H1 (cell line): ENCODE data around the gene APBA2. TPM values are rescaled to one million over a fixed set of nuclear protein-coding genes. Genes with fewer than 3 reads are reported as not detected.

Source experiments
- CTCF ChIA-PET: fragments of 300-600 bp; sonication (Branson Sonifier 250); formaldehyde crosslinking; loops from one replicate; lab custom pipeline; 2021; ENCODE audit not compliant: partially characterized antibody; lab: Charles Lee
- POLR2A ChIA-PET: fragments of 300-600 bp; sonication (Branson Sonifier 250); formaldehyde crosslinking; loops from one replicate; lab custom pipeline; 2021; ENCODE audit warnings: inconsistent platforms; ENCODE audit not compliant: partially characterized antibody; lab: Charles Lee
- DNase-seq, 2 experiments: peaks; one replicate each; pipeline versions ENCODE4 v3.0.0 to v3.0.0-alpha.2; 2010 to 2022; ENCODE audit warnings: low spot score in 2 of 2, low read depth in 1 of 2, mixed read lengths in 1 of 2
- FAIRE-seq: peaks from 2 replicates; lab custom pipeline; 2011; peaks lifted over from hg19 to GRCh38; lab: Jason Lieb, UNC
- H2AFZ ChIP-seq: 2 replicates; pipeline ENCODE4 v1.8.1; 2012; ENCODE audit warnings: low read length, inconsistent platforms
- H2AK5ac ChIP-seq: 2 replicates; pipeline ENCODE4 v1.6.1; 2013; ENCODE audit warnings: low read depth, low read length
- H2BK120ac ChIP-seq: replicated peaks from 2 replicates; pipeline ENCODE3; 2013; ENCODE audit warnings: low read depth, low read length, inconsistent platforms
- H2BK12ac ChIP-seq: 2 replicates; pipeline ENCODE4 v1.6.1; 2013; ENCODE audit warnings: low read depth, low read length
- H2BK15ac ChIP-seq: 2 replicates; pipeline ENCODE4 v1.6.1; 2013; ENCODE audit warnings: low read length
- H2BK20ac ChIP-seq: 2 replicates; pipeline ENCODE4 v1.6.1; 2013; ENCODE audit warnings: low read length
- H2BK5ac ChIP-seq: 2 replicates; pipeline ENCODE4 v1.6.1; 2013; ENCODE audit warnings: low read depth, low read length
- H3K14ac ChIP-seq: 2 replicates; pipeline ENCODE4 v1.6.1; 2013; ENCODE audit warnings: inconsistent platforms; ENCODE audit not compliant: insufficient read length
- H3K18ac ChIP-seq: 2 replicates; pipeline ENCODE4 v1.6.1; 2013; ENCODE audit warnings: low read length; ENCODE audit errors: extremely low read depth
- H3K23ac ChIP-seq: 2 replicates; pipeline ENCODE4 v1.6.1; 2013; ENCODE audit warnings: inconsistent platforms; ENCODE audit not compliant: insufficient read length
- H3K23me2 ChIP-seq: 2 replicates; pipeline ENCODE4 v1.6.1; 2013; ENCODE audit warnings: low read depth, low read length
- H3K27ac ChIP-seq: 2 replicates; pipeline ENCODE4 v1.6.1; 2011; ENCODE audit warnings: low read depth, low read length, inconsistent platforms
- H3K27me3 ChIP-seq, 4 experiments: replicated peaks in 1 of 4; 1 replicate in 1 of 4; 2 replicates in 3 of 4; pipeline versions ENCODE4 v1.6.1 to v1.8.1; 2011 to 2013; ENCODE audit warnings: low read length in 3 of 4, mild to moderate bottlenecking in 3 of 4, inconsistent platforms in 2 of 4, mixed read lengths in 2 of 4, moderate library complexity in 1 of 4; ENCODE audit not compliant: control insufficient read depth in 3 of 4, insufficient read depth in 3 of 4; ENCODE audit errors: extremely low read depth in 1 of 4
- H3K36me3 ChIP-seq, 4 experiments: 2 replicates each; pipeline versions ENCODE4 v1.6.1 to v1.8.1; 2011 to 2013; ENCODE audit warnings: mild to moderate bottlenecking in 4 of 4, low read length in 3 of 4, moderate library complexity in 2 of 4, control low read depth in 1 of 4, inconsistent platforms in 1 of 4; ENCODE audit not compliant: insufficient read depth in 4 of 4, control insufficient read depth in 2 of 4
- H3K4ac ChIP-seq: replicated peaks from 2 replicates; pipeline ENCODE3; 2013; ENCODE audit warnings: low read length, low read depth, mixed read lengths, inconsistent platforms; ENCODE audit not compliant: insufficient read length
- H3K4me1 ChIP-seq, 4 experiments: replicated peaks in 1 of 4; 1 replicate in 1 of 4; 2 replicates in 3 of 4; pipeline versions ENCODE4 v1.6.1 to v1.8.1; 2011 to 2013; ENCODE audit warnings: low read length in 3 of 4, inconsistent platforms in 2 of 4, mixed read lengths in 1 of 4; ENCODE audit not compliant: insufficient read depth in 4 of 4, control insufficient read depth in 3 of 4
- H3K4me2 ChIP-seq, 2 experiments: 2 replicates each; pipeline versions ENCODE4 v1.6.1 to v1.8.1; 2011 to 2013; ENCODE audit warnings: low read depth in 2 of 2, low read length in 2 of 2, control low read depth in 1 of 2, inconsistent platforms in 1 of 2, mild to moderate bottlenecking in 1 of 2; ENCODE audit not compliant: insufficient read depth in 1 of 2
- H3K4me3 ChIP-seq, 4 experiments: fragments of 200-600, 300-600 bp in 1 of 4; sonication (generic), shearing (Covaris generic), sonication (Bioruptor Twin) in 1 of 4; 2 replicates each; pipeline versions ENCODE4 v1.5.1 to v1.8.1; 2011 to 2016; ENCODE audit warnings: low read length in 4 of 4, low read depth in 3 of 4, control low read depth in 2 of 4, inconsistent platforms in 2 of 4, mild to moderate bottlenecking in 2 of 4, mixed read lengths in 1 of 4, moderate library complexity in 1 of 4; ENCODE audit not compliant: insufficient read depth in 2 of 4; ENCODE audit errors: extremely low read depth in 1 of 4
- H3K56ac ChIP-seq: replicated peaks from 2 replicates; pipeline ENCODE3; 2013; ENCODE audit warnings: low read depth, mild to moderate bottlenecking, mixed read lengths, low read length, inconsistent platforms; ENCODE audit not compliant: insufficient read length
- H3K79me1 ChIP-seq: 2 replicates; pipeline ENCODE4 v1.6.1; 2013; ENCODE audit warnings: low read depth, low read length, control low read depth
- H3K79me2 ChIP-seq, 2 experiments: 2 replicates each; pipeline versions ENCODE4 v1.6.1 to v1.8.1; 2012 to 2013; ENCODE audit warnings: low read length in 2 of 2, mild to moderate bottlenecking in 2 of 2, inconsistent platforms in 1 of 2; ENCODE audit not compliant: insufficient read depth in 2 of 2, control insufficient read depth in 1 of 2
- H3K9ac ChIP-seq, 4 experiments: replicated peaks in 1 of 4; 1 replicate in 1 of 4; 2 replicates in 3 of 4; pipeline versions ENCODE4 v1.6.1 to v1.8.1; 2011 to 2013; ENCODE audit warnings: low read depth in 3 of 4, low read length in 3 of 4, control low read depth in 2 of 4, mild to moderate bottlenecking in 2 of 4, moderate library complexity in 2 of 4, inconsistent platforms in 1 of 4; ENCODE audit errors: extremely low read depth in 1 of 4
- H3K9me3 ChIP-seq, 2 experiments: 2 replicates each; pipeline versions ENCODE4 v1.6.1 to v1.8.1; 2012 to 2013; ENCODE audit warnings: mild to moderate bottlenecking in 2 of 2, moderate library complexity in 2 of 2, control low read depth in 1 of 2, inconsistent platforms in 1 of 2, low read depth in 1 of 2, low read length in 1 of 2, mixed read lengths in 1 of 2; ENCODE audit not compliant: insufficient read depth in 2 of 2
- H4K20me1 ChIP-seq, 2 experiments: replicated peaks in 1 of 2; 2 replicates each; pipeline versions ENCODE3 to v1.8.1; 2011 to 2013; ENCODE audit warnings: inconsistent platforms in 2 of 2, low read length in 2 of 2, mild to moderate bottlenecking in 1 of 2; ENCODE audit not compliant: insufficient read depth in 2 of 2, control insufficient read depth in 1 of 2
- H4K5ac ChIP-seq: 2 replicates; pipeline ENCODE4 v1.6.1; 2013; ENCODE audit warnings: low read length, low read depth, mixed read lengths, inconsistent platforms; ENCODE audit not compliant: insufficient read length
- H4K8ac ChIP-seq: 2 replicates; pipeline ENCODE4 v1.8.0; 2013; ENCODE audit warnings: mild to moderate bottlenecking, moderate library complexity, low read length, inconsistent platforms; ENCODE audit not compliant: insufficient read depth; ENCODE audit errors: extremely low read depth
- H4K91ac ChIP-seq: replicated peaks from 2 replicates; pipeline ENCODE3; 2013; ENCODE audit warnings: low read length, mixed read lengths, inconsistent platforms; ENCODE audit not compliant: insufficient read length
- GTF2F1 ChIP-seq: IDR thresholded peaks from 2 replicates; pipeline ENCODE4 v1.6.1; 2012; ENCODE audit warnings: low read depth, low read length, improper control_type of control experiment, borderline replicate concordance
- MAFK ChIP-seq: IDR thresholded peaks from 2 replicates; pipeline ENCODE4 v1.6.1; 2012; ENCODE audit warnings: low read depth, mild to moderate bottlenecking, improper control_type of control experiment, low read length
- RBBP5 ChIP-seq: IDR thresholded peaks from 2 replicates; pipeline ENCODE4 v1.7.1; 2012; ENCODE audit warnings: low read depth, mild to moderate bottlenecking, inconsistent platforms, low read length, moderate library complexity, borderline replicate concordance
- TBP ChIP-seq: IDR thresholded peaks from 2 replicates; pipeline ENCODE4 v1.6.1; 2011; ENCODE audit warnings: low read depth, low read length, improper control_type of control experiment
- WGBS, 2 experiments: shearing (Covaris generic) in 1 of 2; methylation state at CpG; one replicate each; pipeline versions ENCODE4 v1.1.6 to v1.1.7; 2013 to 2015; ENCODE audit warnings: low lambda C conversion rate in 2 of 2, mixed read lengths in 2 of 2, inconsistent platforms in 1 of 2, low coverage in 1 of 2, missing lambda C conversion rate in 1 of 2; ENCODE audit not compliant: insufficient replicate concordance in 2 of 2, insufficient coverage in 1 of 2, insufficient read length in 1 of 2; ENCODE audit errors: extremely low coverage in 1 of 2, missing lambda C conversion rate in 1 of 2; 5-methylcytosine and 5-hydroxymethylcytosine counted together
- polyA plus RNA-seq, 7 experiments: library from polyadenylated mRNA; depleted of rRNA in 3 of 7; stranded (reverse) in 5 of 7; unstranded in 2 of 7; fragments of >200 nt in 5 of 7; fragments of 200-250 nt in 2 of 7; gene quantifications; 1 replicate in 5 of 7; 2 replicates in 1 of 7; 4 replicates in 1 of 7; pipeline versions ENCODE4 v1.2.1 to v1.2.3, GENCODE V29; 2011 to 2013; ENCODE audit warnings: missing spikeins in 2 of 7, mixed read lengths in 2 of 7
- total RNA-seq: library from RNA; stranded (reverse); fragmentation: NEBNext Ultra II Directional; extraction: Animal tissue kit (Norgen Biotek cat#: 25700); gene quantifications from 2 replicates; pipeline ENCODE4 v1.2.1, GENCODE V29; 2021

Gene APBA2
- total and polyA plus RNA-seq, 2 of the 8 experiments (the other 6 are each of a cell fraction or from before 2014, with no cell fraction given), result 15.5 to 19.0 TPM

DNA sequence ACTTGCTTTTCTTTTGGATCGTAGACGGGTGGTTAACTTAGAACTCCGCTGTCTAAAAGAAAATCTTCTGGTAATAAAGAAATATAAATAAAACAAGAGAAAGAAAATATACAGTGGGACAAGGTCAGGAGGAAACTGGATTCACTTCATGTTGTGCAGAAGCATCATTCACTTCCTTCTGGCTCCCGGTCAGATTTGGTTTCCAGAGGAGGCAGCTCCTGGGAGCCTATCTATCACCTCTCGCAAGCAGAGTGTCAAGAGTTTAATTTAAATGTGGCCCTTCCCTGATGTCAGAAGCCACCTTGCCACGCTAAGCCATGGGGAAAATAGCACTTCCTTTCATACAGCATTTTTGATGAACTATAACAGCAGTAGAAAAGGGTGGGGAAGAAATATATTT, 244.7 kb downstream of the APBA2 start:
- H4K20me1 ChIP-seq, result no peaks in the 10 kb centered on the region
- no peak overlapping the region for H3K4me3 ChIP-seq
- H3K79me1 ChIP-seq, result no peaks in the 10 kb centered on the region
- H3K79me2 ChIP-seq, result no peaks in the 10 kb centered on the region
- 79% methylated on average over 6 of the region's 6 CpGs; no CpG with 5 or more reads in 1 of the 2 experiments for WGBS, 2 experiments
- H3K56ac ChIP-seq, result no peak overlapping the region
- DNase-seq (no peak), FAIRE-seq (no peak)
- H3K4me1 ChIP-seq, result peaks cover 0 to 3% (median under 1%) of the 10 kb centered on the region in 4 experiments; a peak in 4 of 7 replicates
- no peak overlapping the region for H3K23ac ChIP-seq
- H2AFZ ChIP-seq, result no peak overlapping the region
- no peak for TF ChIP-seq GTF2F1
- TF ChIP-seq RBBP5, result no peak
- no peak for TF ChIP-seq MAFK
- no peak for TF ChIP-seq TBP
- no peak overlapping the region for H3K18ac ChIP-seq
- no peak overlapping the region for H3K4me2 ChIP-seq
- no peaks in the 10 kb centered on the region for H3K23me2 ChIP-seq
- no peak overlapping the region for H3K27ac ChIP-seq
- no peak overlapping the region for H2BK5ac ChIP-seq
- CTCF ChIA-PET, result interaction anchor here (0.9 to 7.3 kb wide), 7 partner anchors 8 to 160 kb away, joined by 3 to 88 read pairs (median 4); no protein-coding TSS in a partner anchor
- H3K14ac ChIP-seq, result no peak overlapping the region
- no peak overlapping the region for H3K9ac ChIP-seq
- H4K5ac ChIP-seq, result no peak overlapping the region
- no peak overlapping the region for H2BK20ac ChIP-seq
- H3K36me3 ChIP-seq, result no peaks in the 10 kb centered on the region
- H3K9me3 ChIP-seq, result no peaks in the 10 kb centered on the region
- POLR2A ChIA-PET, result interaction anchor here (0.6 to 3.5 kb wide), 3 partner anchors 10 to 73 kb away, joined by 3 to 8 read pairs (median 4); no protein-coding TSS in a partner anchor
- H2AK5ac ChIP-seq, result no peak overlapping the region
- H3K27me3 ChIP-seq, result no peaks in the 10 kb centered on the region
- no peak overlapping the region for H4K91ac ChIP-seq
- no peak overlapping the region for H2BK15ac ChIP-seq
- H3K4ac ChIP-seq, result no peak overlapping the region
- H2BK12ac ChIP-seq, result no peak overlapping the region
- H4K8ac ChIP-seq, result no peak overlapping the region
- H2BK120ac ChIP-seq, result no peak overlapping the region
